ENCODE data around the gene TMOD2.
A peak's percentile ranks its signal among the peaks of the same experiment; 100 is the strongest.

TMOD2 gene

DNA sequence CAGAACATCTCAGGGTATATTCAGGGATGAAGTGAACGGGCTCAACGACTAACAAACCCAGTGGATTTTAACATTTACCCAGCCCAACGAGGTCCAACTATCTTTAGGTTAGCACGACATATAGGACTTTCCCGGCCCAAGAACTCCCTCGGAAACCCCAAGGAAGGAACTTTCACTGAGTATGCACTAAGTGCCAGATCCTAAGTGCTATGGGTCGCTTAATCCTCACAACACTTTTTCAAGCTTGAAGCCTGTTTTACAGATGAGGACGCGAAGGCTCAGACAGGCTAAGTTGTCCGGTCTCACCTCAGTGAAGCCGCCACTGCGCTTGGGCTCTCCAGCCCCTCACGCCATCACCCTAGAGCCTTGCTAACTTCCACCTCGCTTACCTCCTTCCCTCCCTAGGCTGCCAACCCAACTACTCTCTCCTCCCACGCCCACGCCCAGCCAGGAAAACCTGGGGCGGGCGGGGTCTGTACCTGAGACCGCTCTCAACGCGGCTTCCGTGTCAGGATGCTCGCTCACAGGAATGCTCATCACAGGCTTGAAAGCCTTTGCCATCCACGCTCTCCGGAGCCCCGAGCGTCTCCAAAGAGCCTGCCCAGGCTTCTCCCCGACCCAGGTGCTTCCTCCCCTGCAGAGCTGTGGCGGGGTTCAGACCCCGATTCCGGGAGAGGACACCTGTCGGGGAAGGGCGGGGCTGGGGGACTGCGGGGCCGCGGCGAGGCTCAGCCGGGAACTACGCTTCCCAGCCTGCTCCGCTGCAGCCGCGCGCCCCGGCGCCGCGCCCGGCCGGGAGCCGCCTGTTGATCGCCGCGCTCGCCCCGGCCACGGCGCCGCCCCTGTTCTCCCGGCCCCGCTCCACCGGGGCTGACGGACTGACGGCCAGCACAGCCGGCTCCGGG is at the start of gene TMOD2:
TSS of gene TMOD2 (plus strand) at position 806 of the 905 bp plus-strand sequence. CDS start 14,845 bp downstream, outside the sequence.
- H3K36me3 Mint-ChIP-seq (ENCODE audit: low read depth), result no peaks in the 10 kb centered on the region
- peaks cover 17% of the 10 kb centered on the region for H3K4me1 Mint-ChIP-seq (ENCODE audit: low read depth)
- H3K27ac Mint-ChIP-seq, result peak within 1 kb of the TSS; percentile 63
- peak within 1 kb of the TSS; percentile 84 for H3K4me3 Mint-ChIP-seq
- peaks cover 23% of the 10 kb centered on the region for H3K27me3 Mint-ChIP-seq
- no peaks in the 10 kb centered on the region for H3K9me3 Mint-ChIP-seq

DNA sequence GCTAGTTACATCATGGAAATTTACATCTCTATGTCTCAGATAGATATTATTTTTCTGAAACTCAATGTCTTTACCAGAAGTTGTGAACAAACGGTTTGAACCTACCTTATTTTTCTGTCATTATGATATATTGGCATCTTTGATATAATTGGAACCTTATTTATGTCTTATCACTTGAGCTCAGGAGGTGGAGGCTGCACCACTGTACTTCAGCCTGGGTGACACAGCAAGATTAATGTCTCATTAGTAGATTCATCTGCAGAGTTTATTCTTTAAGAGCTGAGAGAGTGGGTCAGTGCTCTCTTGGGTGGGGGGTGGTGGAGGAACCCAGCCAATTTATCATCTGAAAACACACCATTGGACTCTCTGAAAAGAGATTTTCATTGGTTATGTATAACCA is 48.7 kb upstream of the TMOD2 start:
- Mint-ChIP-seq H3K36me3 (ENCODE audit: low read depth) (no peaks in the 10 kb centered on the region), H3K27ac (no peak overlapping the region), H3K4me1 (ENCODE audit: low read depth) (no peaks in the 10 kb centered on the region), H3K4me3 (no peak overlapping the region), H3K9me3 (no peaks in the 10 kb centered on the region), H3K27me3 (peaks cover 18% of the 10 kb centered on the region)

DNA sequence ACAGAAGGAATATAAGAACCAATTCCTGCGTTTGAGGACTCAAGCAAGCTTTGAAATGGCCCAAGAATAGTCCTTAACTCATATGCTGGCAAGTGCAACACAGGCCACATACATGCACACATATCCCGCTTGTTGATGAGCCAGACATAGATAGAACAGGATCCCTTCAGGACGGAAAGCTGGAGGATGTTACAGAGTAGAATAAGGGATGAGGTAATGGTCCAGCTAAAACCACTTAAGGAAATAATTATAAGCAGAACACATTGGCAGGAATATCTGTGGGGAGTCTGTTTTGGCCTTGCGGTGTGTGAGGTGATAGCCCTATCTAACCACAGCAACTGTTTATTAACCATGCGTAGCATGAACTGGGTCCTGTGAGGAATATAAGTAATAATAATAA is 45.1 kb upstream of the TMOD2 start:
- Mint-ChIP-seq H3K36me3 (ENCODE audit: low read depth) (no peaks in the 10 kb centered on the region), H3K9me3 (no peaks in the 10 kb centered on the region), H3K27ac (no peak overlapping the region), H3K4me1 (ENCODE audit: low read depth) (no peaks in the 10 kb centered on the region), H3K27me3 (peaks cover 3% of the 10 kb centered on the region), H3K4me3 (no peak overlapping the region)

GRCh38 chr15:51706926-51707608 is 44.3 kb upstream of the TMOD2 start:
- Mint-ChIP-seq H3K27me3 (peaks cover 3% of the 10 kb centered on the region), H3K4me1 (ENCODE audit: low read depth) (no peaks in the 10 kb centered on the region), H3K4me3 (no peak overlapping the region), H3K9me3 (no peaks in the 10 kb centered on the region), H3K27ac (no peak overlapping the region), H3K36me3 (ENCODE audit: low read depth) (no peaks in the 10 kb centered on the region)

DNA sequence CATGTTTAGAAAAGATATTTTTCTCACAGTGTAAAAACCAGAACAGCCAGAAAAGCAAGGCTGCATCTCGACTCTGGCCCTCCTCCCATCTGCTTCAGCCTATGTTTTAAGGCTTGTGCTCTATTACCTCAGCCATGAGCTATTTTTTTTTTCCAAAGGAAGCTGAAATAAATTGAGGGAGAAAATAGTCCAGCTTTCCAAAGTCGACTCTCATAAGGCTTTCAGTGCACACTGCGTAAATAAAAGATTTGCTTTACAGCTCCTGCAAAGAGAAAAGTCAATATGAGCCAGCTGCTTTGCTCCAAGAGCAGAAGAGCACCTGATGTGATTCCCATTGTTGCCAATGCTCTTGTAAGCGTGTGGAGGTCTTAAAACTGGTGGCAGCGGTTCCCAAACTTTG is 43.4 kb upstream of the TMOD2 start:
- Mint-ChIP-seq H3K36me3 (ENCODE audit: low read depth) (no peaks in the 10 kb centered on the region), H3K27ac (no peak overlapping the region), H3K4me1 (ENCODE audit: low read depth) (no peaks in the 10 kb centered on the region)

DNA sequence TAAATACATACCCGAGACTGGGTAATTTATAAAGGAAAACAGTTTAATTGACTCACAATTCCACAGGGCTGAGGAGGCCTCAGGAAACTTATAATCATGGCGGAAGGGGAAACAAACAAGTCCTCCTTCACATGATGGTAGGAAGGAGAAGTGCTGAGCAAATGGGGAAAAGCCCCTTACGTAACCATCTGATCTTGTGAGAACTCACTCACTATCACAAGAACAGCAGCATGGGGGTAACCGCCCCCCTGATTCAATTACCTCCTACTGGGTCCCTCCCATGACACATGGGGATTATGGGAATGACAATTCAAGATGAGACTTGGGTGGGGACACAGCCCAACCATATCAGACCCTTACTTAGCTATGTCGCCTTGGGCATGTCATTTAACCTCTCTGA is 42.4 kb upstream of the TMOD2 start:
- peaks cover 3% of the 10 kb centered on the region for H3K27me3 Mint-ChIP-seq
- H3K27ac Mint-ChIP-seq, result no peak overlapping the region
- no peaks in the 10 kb centered on the region for H3K36me3 Mint-ChIP-seq (ENCODE audit: low read depth)
- no peaks in the 10 kb centered on the region for H3K9me3 Mint-ChIP-seq
- no peaks in the 10 kb centered on the region for H3K4me1 Mint-ChIP-seq (ENCODE audit: low read depth)
- no peak overlapping the region for H3K4me3 Mint-ChIP-seq

More for the DNA sequence above, 43.4 kb upstream of the TMOD2 start:
- Mint-ChIP-seq H3K27me3 (peaks cover 3% of the 10 kb centered on the region), H3K9me3 (no peaks in the 10 kb centered on the region), H3K4me3 (no peak overlapping the region)

- H3K27me3 Mint-ChIP-seq, result no peaks in the 10 kb centered on the region
- H3K4me3 Mint-ChIP-seq, result no peak overlapping the region
- no peaks in the 10 kb centered on the region for H3K4me1 Mint-ChIP-seq (ENCODE audit: low read depth)
- no peaks in the 10 kb centered on the region for H3K9me3 Mint-ChIP-seq
- no peaks in the 10 kb centered on the region for H3K36me3 Mint-ChIP-seq (ENCODE audit: low read depth)
- H3K27ac Mint-ChIP-seq, result no peak overlapping the region
These were observed 37.2 kb upstream of the TMOD2 start for GRCh38 chr15:51714162-51714561.

DNA sequence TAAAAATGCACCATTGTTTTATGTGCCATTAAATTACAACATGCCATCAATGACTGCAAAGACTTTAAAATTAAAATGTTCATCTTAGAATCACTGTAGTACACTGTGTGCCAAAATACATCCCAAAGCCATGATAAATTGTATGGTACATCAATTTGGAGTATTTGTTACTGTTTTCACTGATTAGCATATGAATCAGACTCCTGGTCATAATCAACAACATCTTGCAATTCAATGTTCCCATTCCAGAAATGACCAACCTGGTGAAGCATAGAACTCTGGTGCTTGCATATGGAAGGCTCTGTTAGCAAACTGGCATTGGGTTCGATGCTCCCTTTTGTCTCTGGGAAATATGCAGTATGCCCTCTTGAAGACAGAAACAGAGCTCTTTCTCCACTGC is 36.5 kb upstream of the TMOD2 start:
- Mint-ChIP-seq H3K27ac (no peak overlapping the region), H3K36me3 (ENCODE audit: low read depth) (no peaks in the 10 kb centered on the region), H3K9me3 (no peaks in the 10 kb centered on the region), H3K4me3 (no peak overlapping the region), H3K4me1 (ENCODE audit: low read depth) (no peaks in the 10 kb centered on the region), H3K27me3 (no peaks in the 10 kb centered on the region)

GRCh38 chr15:51718219-51718618 is 33.2 kb upstream of the TMOD2 start:
- no peaks in the 10 kb centered on the region for H3K9me3 Mint-ChIP-seq

DNA sequence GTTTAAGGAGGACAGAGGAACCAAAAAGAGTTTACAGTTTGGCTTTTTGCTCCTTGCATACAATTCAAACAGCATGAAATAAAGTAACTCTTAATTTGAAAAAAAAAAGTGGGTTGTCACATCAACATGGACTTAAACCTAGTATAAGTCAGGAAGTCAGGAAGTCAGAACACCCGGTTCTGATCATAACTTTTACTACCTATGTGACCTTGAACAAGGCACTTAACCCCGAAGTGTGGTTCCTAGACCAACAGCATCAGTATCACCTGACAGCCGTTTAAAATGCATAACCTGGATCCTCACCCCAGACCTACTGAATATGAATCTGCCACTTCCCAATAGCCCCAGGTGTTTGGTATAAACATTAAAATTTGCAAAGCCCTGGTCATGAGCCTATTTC is 32.7 kb upstream of the TMOD2 start:
- no peaks in the 10 kb centered on the region for H3K9me3 Mint-ChIP-seq
- peaks cover 23% of the 10 kb centered on the region for H3K36me3 Mint-ChIP-seq (ENCODE audit: low read depth)
- peaks cover 15% of the 10 kb centered on the region for H3K4me1 Mint-ChIP-seq (ENCODE audit: low read depth)
- no peaks in the 10 kb centered on the region for H3K27me3 Mint-ChIP-seq
- H3K4me3 Mint-ChIP-seq, result no peak overlapping the region
- no peak overlapping the region for H3K27ac Mint-ChIP-seq

More at GRCh38 chr15:51718219-51718618, 33.2 kb upstream of the TMOD2 start:
- H3K36me3 Mint-ChIP-seq (ENCODE audit: low read depth), result peaks cover 19% of the 10 kb centered on the region
- H3K27me3 Mint-ChIP-seq, result no peaks in the 10 kb centered on the region
- H3K27ac Mint-ChIP-seq, result no peak overlapping the region
- H3K4me3 Mint-ChIP-seq, result no peak overlapping the region
- peaks cover 15% of the 10 kb centered on the region for H3K4me1 Mint-ChIP-seq (ENCODE audit: low read depth)

DNA sequence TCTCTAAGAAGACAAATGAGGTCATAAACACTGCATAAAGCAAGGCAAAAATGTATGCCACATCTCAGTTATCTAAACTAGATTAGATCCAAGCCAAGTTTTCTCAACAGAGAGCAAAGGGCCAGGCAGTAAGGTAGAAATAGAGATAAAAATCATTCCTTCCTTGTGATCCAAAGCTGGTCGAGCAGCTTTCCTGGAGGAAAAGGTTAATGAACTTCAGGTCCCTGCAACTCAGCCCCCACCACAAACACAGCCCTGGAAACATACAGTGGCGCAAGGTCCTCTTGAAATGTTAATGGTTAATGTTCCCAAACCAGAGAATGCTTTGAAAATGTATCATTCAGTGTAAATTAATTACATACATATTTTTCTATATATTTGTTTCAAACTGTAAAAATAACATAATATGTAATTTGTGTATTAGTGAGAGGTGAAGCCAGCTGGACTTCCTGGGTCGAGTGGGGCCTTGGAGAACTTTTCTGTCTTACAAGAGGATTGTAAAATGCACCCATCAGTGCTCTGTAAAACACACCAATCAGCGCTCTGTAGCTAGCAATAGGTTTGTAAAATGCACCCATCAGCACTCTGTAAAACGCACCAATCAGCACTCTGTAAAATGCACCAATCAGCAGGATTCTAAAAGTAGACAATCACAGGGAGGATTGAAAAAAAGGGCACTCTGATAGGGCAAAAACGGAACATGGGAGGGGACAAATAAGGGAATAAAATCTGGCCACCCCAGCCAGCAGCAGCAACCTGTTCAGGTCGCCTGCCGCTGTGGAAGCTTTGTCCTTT is 31.0 kb upstream of the TMOD2 start:
- H3K9me3 Mint-ChIP-seq, result no peaks in the 10 kb centered on the region
- H3K4me1 Mint-ChIP-seq (ENCODE audit: low read depth), result peaks cover 31% of the 10 kb centered on the region
- H3K4me3 Mint-ChIP-seq, result no peak overlapping the region
- H3K36me3 Mint-ChIP-seq (ENCODE audit: low read depth), result peaks cover 27% of the 10 kb centered on the region
- no peaks in the 10 kb centered on the region for H3K27me3 Mint-ChIP-seq
- no peak overlapping the region for H3K27ac Mint-ChIP-seq

DNA sequence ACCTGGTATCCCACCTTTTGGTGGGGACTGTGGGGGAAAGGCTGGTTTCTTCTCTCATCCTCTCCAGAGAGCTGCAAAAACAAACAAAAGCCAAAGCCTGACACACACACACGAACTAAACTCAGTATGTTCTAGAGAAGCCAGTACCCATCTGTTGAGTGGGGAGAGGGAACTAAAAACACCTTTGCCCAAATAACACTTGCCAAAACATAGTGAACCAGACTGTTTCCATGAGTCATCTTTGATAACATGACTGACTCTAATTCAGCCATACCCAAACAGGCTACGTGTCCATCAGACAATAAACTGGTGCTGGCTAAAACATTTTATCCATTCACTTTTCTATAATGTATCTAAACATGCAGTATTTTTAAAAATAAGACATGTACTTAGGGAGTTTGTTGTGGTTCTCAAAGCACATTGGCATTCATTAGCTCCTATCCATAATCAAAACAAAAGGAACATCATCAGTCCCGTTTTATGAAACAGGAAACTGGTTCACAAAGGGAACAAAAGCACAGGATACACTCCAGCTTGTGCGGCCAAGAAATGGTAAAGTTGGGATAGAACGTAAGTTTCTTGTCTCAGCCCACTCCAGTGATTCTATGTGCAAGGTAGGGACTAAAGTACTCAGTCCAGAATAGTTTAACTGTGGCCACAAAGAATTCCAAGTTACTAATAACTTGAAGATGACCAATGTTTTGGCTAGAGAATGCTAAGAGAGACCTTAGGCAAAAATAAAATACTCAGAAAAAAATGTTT is 30.0 kb upstream of the TMOD2 start:
- peaks cover 41% of the 10 kb centered on the region for H3K4me1 Mint-ChIP-seq (ENCODE audit: low read depth)
- H3K27ac Mint-ChIP-seq, result no peak overlapping the region
- peaks cover 27% of the 10 kb centered on the region for H3K36me3 Mint-ChIP-seq (ENCODE audit: low read depth)
- H3K9me3 Mint-ChIP-seq, result no peaks in the 10 kb centered on the region
- no peak overlapping the region for H3K4me3 Mint-ChIP-seq
- no peaks in the 10 kb centered on the region for H3K27me3 Mint-ChIP-seq

- Mint-ChIP-seq H3K4me3 (no peak overlapping the region), H3K27me3 (no peaks in the 10 kb centered on the region), H3K36me3 (ENCODE audit: low read depth) (peaks cover 27% of the 10 kb centered on the region), H3K9me3 (no peaks in the 10 kb centered on the region), H3K27ac (no peak overlapping the region), H3K4me1 (ENCODE audit: low read depth) (peaks cover 64% of the 10 kb centered on the region)
These were observed 27.2 kb upstream of the TMOD2 start for GRCh38 chr15:51724199-51724598.

DNA sequence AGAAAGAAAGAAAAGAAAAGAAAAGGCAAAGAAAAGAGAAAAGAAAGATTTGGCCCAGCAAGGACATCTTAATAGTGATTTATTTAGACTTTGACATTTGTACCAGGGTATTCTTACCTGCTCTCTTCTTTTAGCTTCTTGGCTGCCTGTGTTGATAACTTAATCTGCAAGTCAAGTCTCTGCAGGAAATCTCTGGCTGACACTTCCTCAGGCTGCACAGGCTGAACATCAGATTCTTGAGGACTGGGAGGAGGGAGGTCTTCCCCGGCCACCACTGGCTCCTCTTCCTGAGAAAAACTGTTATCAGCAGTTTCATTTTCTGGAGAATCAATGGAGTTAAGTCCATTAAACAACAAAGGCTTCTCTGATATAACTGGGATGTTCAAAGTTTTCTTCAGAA is 26.7 kb upstream of the TMOD2 start:
- Mint-ChIP-seq H3K27me3 (no peaks in the 10 kb centered on the region), H3K27ac (no peak overlapping the region), H3K9me3 (no peaks in the 10 kb centered on the region)

More for the DNA sequence above, 26.7 kb upstream of the TMOD2 start:
- Mint-ChIP-seq H3K36me3 (ENCODE audit: low read depth) (peaks cover 27% of the 10 kb centered on the region), H3K4me3 (no peak overlapping the region), H3K4me1 (ENCODE audit: low read depth) (peaks cover 66% of the 10 kb centered on the region)
